ENCODE results near the gene ZNF638.
"Not testable (repeated sequence)": the region's sequence is repeated elsewhere in the genome, so short reads cannot be mapped to it uniquely, and the experiment has no call there.

The ZNF638 gene

GRCh38 chr2:71317060-71317459 is 14.5 kb upstream of the ZNF638 start:
- no peak overlapping the region for H3K4me3 ChIP-seq (ENCODE audit: low read depth, low read length)
- TF ChIP-seq CTCF (IDR thresholded peaks at IDR 0.05; ENCODE audit: low read depth, low read length, missing control alignments) = no peak
- in situ Hi-C loops (cut with HindIII; ENCODE audit: low sequenced_read_pairs) = no loop called here
- no peak for DNase-seq (ENCODE audit: low read depth)

GRCh38 chr2:71317900-71318299 is 13.7 kb upstream of the ZNF638 start:
- H3K4me3 ChIP-seq (ENCODE audit: low read depth, low read length); DNase-seq (ENCODE audit: low read depth); in situ Hi-C loops (cut with HindIII; ENCODE audit: low sequenced_read_pairs): not testable (repeated sequence)

- no peak overlapping the region for H3K4me3 ChIP-seq (ENCODE audit: low read depth, low read length)
- no peak for DNase-seq (ENCODE audit: low read depth)
- no peak for TF ChIP-seq CTCF (IDR thresholded peaks at IDR 0.05; ENCODE audit: low read depth, low read length, missing control alignments)
- in situ Hi-C loops (cut with HindIII; ENCODE audit: low sequenced_read_pairs) = no loop called here
These were observed 8.2 kb upstream of the ZNF638 start for GRCh38 chr2:71323386-71323785.

GRCh38 chr2:71326968-71327367 is 4.6 kb upstream of the ZNF638 start:
- no peak for DNase-seq (ENCODE audit: low read depth)
- TF ChIP-seq CTCF (IDR thresholded peaks at IDR 0.05; ENCODE audit: low read depth, low read length, missing control alignments) = no peak
- in situ Hi-C loops (cut with HindIII; ENCODE audit: low sequenced_read_pairs) = no loop called here
- H3K4me3 ChIP-seq (ENCODE audit: low read depth, low read length) = no peak overlapping the region

GRCh38 chr2:71327916-71328315 is 3.7 kb upstream of the ZNF638 start:
- TF ChIP-seq CTCF (IDR thresholded peaks at IDR 0.05; ENCODE audit: low read depth, low read length, missing control alignments) = no peak
- no peak overlapping the region for H3K4me3 ChIP-seq (ENCODE audit: low read depth, low read length)
- DNase-seq (ENCODE audit: low read depth) = no peak
- in situ Hi-C loops (cut with HindIII; ENCODE audit: low sequenced_read_pairs) = no loop called here

- no peak for DNase-seq (ENCODE audit: low read depth)
- in situ Hi-C loops (cut with HindIII; ENCODE audit: low sequenced_read_pairs) = no loop called here
- no peak overlapping the region for H3K4me3 ChIP-seq (ENCODE audit: low read depth, low read length)
- no peak for TF ChIP-seq CTCF (IDR thresholded peaks at IDR 0.05; ENCODE audit: low read depth, low read length, missing control alignments)
These were observed 1.4 kb upstream of the ZNF638 start for GRCh38 chr2:71330155-71330554.

GRCh38 chr2:71330585-71331330 is 824 bp upstream of the ZNF638 start:
- no peak for DNase-seq (ENCODE audit: low read depth)
- in situ Hi-C loops (cut with HindIII; ENCODE audit: low sequenced_read_pairs) = no loop called here

GRCh38 chr2:71331331-71331580 is 326 bp upstream of the ZNF638 start:
- H3K4me3 ChIP-seq (ENCODE audit: low read depth, low read length) = peak overlapping the region; percentile 27
- in situ Hi-C loops (cut with HindIII; ENCODE audit: low sequenced_read_pairs); DNase-seq (ENCODE audit: low read depth): not testable (repeated sequence)

More at GRCh38 chr2:71330585-71331330, 824 bp upstream of the ZNF638 start:
- TF ChIP-seq CTCF (IDR thresholded peaks at IDR 0.05; ENCODE audit: low read depth, low read length, missing control alignments) = no peak
- H3K4me3 ChIP-seq (ENCODE audit: low read depth, low read length) = peak overlapping the region; percentile 27

Measured in astrocyte of the cerebellum (primary cell).